Measurements from ENCODE around the gene NECTIN2. TPM values are rescaled to one million over a fixed set of nuclear protein-coding genes. Genes with fewer than 3 reads are reported as not detected.
"Not testable (repeated sequence)": the region's sequence is repeated elsewhere in the genome, so short reads cannot be mapped to it uniquely, and the experiment has no call there.

The NECTIN2 gene
- total RNA-seq, 1 donor from 2014 or later = 60.0 TPM

- intact Hi-C loops (cut with DNase I) = no loop called here
- DNase-seq (ENCODE audit: low spot score) = no peak
Observed at GRCh38 chr19:44894052-44894400, 47.9 kb downstream of the NECTIN2 start.

- intact Hi-C loops (cut with DNase I) = no loop called here
- no peak for DNase-seq (ENCODE audit: low spot score)
Observed at GRCh38 chr19:44894946-44895345, 48.8 kb downstream of the NECTIN2 start.

- no peak for DNase-seq (ENCODE audit: low spot score)
- intact Hi-C loops (cut with DNase I) = no loop called here
Observed at GRCh38 chr19:44897835-44898234, 51.7 kb downstream of the NECTIN2 start.

- intact Hi-C loops (cut with DNase I) = loop anchor here (5.0 kb wide), 1 partner anchor 437 kb away; no protein-coding TSS in a partner anchor
- no peak for DNase-seq (ENCODE audit: low spot score)
Observed at GRCh38 chr19:44900328-44901244, 54.5 kb downstream of the NECTIN2 start.

GRCh38 chr19:44903216-44903601, 57.1 kb downstream of the NECTIN2 start:
- no peak for DNase-seq (ENCODE audit: low spot score)
- intact Hi-C loops (cut with DNase I) = loop anchor here (5.0 kb wide), 1 partner anchor 434 kb away; no protein-coding TSS in a partner anchor

GRCh38 chr19:44903602-44904425, 57.7 kb downstream of the NECTIN2 start:
- peak; percentile 88 for DNase-seq (ENCODE audit: low spot score)
- intact Hi-C loops (cut with DNase I) = loop anchor here (1.0 to 5.0 kb wide), 2 partner anchors 50 to 433 kb away; no protein-coding TSS in a partner anchor

- intact Hi-C loops (cut with DNase I) = loop anchor here (1.0 to 5.0 kb wide), 2 partner anchors 50 to 433 kb away; no protein-coding TSS in a partner anchor
- DNase-seq (ENCODE audit: low spot score) = no peak
Observed at GRCh38 chr19:44904426-44904994, 58.4 kb downstream of the NECTIN2 start.

GRCh38 chr19:44905437-44906160, 59.5 kb downstream of the NECTIN2 start, which contains the start of gene APOE:
Gene APOE, plus strand, starts transcription at chr19:44905796. Its CDS starts 829 bp downstream, at chr19:44906625.
- intact Hi-C loops (cut with DNase I) = loop anchor here (5.0 kb wide), 1 partner anchor 152 kb away; no protein-coding TSS in a partner anchor
- no peak for DNase-seq (ENCODE audit: low spot score)

- no peak for DNase-seq (ENCODE audit: low spot score)
- intact Hi-C loops (cut with DNase I) = loop anchor here (5.0 kb wide), 1 partner anchor 150 kb away; no protein-coding TSS in a partner anchor
Observed at GRCh38 chr19:44907613-44908012, 61.5 kb downstream of the NECTIN2 start.

GRCh38 chr19:44908074-44908835, 62.2 kb downstream of the NECTIN2 start:
- DNase-seq (ENCODE audit: low spot score) = no peak
- intact Hi-C loops (cut with DNase I) = loop anchor here (5.0 kb wide), 1 partner anchor 149 kb away; no protein-coding TSS in a partner anchor

GRCh38 chr19:44908836-44909261, 62.8 kb downstream of the NECTIN2 start:
- DNase-seq (ENCODE audit: low spot score) = no peak
- intact Hi-C loops (cut with DNase I) = loop anchor here (5.0 kb wide), 1 partner anchor 148 kb away; no protein-coding TSS in a partner anchor

GRCh38 chr19:44909775-44910174, 63.7 kb downstream of the NECTIN2 start:
- DNase-seq (ENCODE audit: low spot score) = no peak
- intact Hi-C loops (cut with DNase I) = loop anchor here (5.0 kb wide), 1 partner anchor 148 kb away; no protein-coding TSS in a partner anchor

GRCh38 chr19:44911896-44912295, 65.8 kb downstream of the NECTIN2 start:
- intact Hi-C loops (cut with DNase I); DNase-seq (ENCODE audit: low spot score): not testable (repeated sequence)

- no peak for DNase-seq (ENCODE audit: low spot score)
- intact Hi-C loops (cut with DNase I) = no loop called here
Observed at GRCh38 chr19:44912854-44913253, 66.8 kb downstream of the NECTIN2 start.

GRCh38 chr19:44913512-44914432, 67.7 kb downstream of the NECTIN2 start:
- DNase-seq (ENCODE audit: low spot score); intact Hi-C loops (cut with DNase I): not testable (repeated sequence)

- DNase-seq (ENCODE audit: low spot score) = peak; percentile 92
- intact Hi-C loops (cut with DNase I) = not testable (repeated sequence)
Observed at GRCh38 chr19:44914433-44915206, 68.5 kb downstream of the NECTIN2 start, which contains the start of gene APOC1. Gene APOC1, plus strand, starts transcription at chr19:44914608. Its CDS starts 284 bp downstream, at chr19:44914892.

Measured in cardiac septum (tissue), 1 donor.